ENCODE measurements around the gene CORO1C. TPM values are rescaled to one million over a fixed set of nuclear protein-coding genes. Genes with fewer than 3 reads are reported as not detected.

The CORO1C gene
- total RNA-seq, 1 donor from 2014 or later = 166 TPM

DNA sequence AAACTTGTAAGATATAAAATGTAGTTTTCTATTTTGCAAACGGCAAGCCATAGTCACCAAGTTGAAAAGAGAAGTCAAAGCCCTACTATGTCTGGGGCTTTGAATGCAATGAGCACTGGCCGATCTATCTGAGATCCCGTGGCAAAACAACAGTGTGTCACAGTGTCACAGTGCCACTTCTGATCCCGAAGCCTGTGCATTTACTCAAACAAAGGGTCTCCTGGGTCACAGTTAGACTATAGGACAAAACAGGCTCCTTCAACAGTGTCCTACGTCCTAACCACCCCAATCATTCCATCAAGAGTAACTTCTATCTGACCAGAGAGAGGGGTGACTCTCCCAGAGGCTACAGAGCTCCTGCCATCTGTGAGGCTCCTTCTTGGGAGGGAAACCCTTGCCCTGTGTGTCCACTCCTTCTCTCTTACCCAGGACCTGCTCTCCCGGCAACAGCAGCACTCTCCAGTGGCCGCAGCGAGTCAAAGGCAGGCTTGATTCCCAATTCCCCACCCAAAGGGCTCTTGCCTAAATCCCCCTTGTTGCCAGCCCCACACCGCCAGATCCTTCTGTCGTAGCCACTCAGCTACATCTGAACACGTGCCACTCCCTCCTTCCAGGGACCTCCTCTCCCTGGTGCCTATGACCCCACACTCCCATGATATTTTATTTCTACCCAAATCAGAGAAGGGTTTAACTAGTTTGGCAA, 83.6 kb downstream of the CORO1C start:
- no peak for DNase-seq

DNA sequence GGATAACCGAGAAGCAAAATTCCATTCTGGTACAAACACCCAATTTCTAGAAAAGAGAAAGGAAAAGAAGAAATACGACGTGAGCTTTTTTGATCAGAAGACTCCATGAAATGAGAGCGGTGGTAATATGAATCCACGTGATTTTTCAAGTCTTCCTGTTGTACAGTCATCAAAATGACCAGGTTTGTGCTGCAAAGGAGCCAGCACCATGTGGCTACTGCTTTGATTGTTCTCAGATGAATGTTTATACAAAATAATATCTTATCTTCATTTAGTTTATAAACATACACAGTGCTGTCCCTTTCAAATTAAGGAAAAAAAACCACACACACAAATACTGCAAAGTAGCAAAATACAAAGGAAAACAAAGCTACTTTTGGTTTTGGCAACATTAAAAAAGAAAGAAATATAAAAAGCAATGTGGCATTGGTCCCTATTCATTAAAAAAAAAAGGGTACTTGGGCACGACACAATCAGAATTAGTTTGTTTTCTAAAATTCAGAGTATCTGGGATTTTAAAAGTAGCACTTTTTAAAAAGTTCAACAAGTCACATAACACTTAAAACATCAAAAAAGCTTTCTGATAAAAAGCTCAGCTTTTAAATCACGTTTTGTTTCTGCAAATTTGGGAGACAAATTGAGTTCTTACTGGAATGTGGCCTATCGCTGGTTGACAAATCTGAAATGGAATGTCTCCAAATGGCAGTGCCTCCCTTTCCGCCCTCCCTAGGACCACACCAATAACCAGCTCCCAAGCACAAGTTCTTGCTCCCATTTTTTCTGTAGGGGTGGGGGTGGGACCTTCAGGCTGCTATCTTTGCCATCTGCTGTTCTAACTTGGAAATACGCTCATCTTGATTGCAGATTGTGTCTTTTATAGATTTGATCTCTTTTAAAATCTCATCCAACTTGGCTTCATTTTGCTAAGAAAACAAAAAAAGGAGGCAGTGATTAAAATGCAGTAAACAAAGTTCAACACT, 84.4 kb downstream of the CORO1C start:
- DNase-seq = no peak

DNA sequence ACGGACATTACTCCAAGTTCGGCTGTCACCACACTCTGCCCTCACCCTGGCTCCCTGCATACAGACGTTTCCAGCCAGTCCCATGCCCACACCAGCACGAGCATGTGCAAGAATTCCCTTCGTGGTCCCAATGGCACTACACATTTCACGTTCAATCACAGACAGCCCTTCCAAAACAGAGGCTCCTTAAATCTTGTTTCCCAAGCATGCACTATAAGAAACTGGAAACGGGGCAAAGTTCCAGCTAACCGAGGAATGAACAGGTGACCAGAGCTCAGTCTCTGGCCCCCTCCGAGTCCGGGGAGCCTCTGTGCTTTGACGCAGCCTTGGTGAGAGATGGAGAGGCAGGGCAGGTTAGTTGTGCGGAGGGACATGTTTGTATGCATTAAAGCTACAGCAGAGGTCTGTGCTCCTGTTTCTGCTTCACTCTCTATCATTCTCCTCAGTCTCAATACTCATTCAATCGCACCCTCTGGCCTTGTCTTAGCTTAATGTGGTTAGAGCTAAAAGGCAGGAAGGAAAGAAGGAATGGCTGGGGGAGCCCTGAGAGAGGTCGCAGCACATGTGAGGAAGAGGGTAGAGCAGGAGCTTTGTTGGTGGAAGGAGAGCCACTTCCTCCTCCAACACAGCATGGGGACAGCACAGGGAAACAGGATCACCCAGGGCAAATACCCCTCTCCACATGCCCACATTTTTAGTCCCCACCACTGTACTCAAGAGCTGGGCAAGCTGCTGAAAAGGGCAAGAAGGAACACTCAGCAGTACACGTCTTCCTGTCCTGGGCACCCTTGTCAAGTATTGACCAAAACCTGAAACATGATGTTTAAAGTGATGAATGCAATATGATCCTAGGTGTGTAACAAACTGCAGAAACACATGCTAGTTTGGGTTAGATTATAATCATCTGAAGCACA, 85.4 kb downstream of the CORO1C start:
- DNase-seq = no peak

DNA sequence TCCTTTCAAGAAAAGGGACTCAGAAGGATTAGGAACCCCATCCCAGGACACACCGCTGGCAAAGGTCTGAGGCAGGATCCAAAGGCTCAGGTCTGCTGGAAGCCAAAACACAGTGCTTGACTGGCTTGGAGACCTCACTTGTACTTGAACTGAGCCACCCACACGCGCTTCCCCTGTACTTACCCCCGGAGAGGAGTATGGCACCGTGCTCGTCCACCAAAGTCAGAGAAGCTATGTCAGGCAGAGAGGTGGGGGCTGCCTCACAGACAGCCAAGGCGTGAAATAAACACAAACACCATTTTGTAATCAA, 86.6 kb downstream of the CORO1C start:
- no peak for DNase-seq

DNA sequence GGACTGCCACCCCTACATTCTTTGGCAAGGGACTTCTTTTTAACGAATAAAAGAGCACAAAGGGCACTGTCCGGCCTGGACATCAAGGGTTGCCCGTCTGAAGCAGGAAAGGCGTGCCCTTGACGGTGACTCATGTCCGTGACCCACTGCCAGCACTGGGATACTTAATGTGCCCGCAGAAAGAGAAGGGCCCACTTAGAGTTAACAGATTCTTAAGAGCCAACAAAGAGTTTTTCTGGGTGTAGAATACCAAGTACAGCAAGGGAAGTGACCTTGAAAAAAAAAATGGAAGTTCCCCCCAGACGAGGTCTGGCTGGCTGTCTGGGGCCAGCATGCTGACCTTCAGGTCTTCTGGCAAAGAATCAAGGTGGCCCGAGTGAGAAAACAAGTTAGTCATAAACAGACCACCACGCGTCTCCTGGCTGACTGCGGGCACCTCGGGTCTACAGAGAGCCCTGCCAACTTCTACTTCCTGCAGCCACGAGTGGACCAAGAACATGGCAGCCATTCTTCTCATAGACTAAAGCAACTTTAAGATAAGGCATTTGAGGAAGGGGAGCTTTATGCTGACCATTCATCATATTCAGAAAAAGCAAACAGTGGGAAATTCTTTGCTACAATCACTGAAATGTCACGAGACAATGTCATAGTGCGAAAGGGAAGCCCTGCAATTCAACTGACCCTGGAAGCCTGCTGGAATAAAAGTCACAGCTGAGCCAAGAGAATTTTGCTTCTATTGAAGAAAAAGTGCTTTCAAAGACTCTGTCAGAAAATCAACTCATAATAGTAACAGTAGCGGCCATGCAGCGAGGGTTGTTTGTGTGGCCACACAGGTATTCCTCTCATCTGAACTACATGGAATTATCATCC, 87.1 kb downstream of the CORO1C start:
- no peak for DNase-seq

DNA sequence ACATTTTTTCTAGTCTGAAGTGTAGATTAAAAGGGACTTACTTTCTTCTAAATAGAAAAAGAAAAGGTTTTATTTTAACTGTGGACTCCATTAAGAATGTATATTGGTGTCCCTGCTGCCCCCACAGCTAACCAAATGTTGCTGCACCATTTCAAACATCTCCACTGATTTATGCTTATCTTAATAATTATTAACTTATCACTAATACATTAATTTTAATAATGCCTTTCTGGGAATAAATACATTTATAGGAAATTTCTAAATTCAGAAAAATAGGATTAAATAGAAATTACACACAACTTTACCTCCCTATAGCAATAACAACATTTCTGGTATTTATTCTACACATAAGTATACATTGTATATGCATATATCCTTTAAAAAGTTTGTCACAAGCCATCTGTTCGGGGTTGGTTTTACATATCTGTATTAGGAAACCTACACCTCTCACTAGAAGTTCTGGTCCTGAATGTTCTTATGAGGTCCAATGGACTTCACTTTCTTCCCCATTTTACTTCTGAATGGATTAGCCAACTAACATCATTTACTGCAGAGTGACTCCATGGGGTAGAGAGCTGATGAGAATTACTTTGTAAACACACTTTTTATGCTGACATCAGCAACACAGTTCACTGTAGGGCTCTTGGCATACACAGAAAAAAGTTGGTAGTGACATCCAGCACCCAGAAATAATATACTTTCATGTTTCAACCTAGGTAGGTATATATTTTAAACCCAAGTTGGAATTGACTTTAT, 88.2 kb downstream of the CORO1C start:
- no peak for DNase-seq

DNA sequence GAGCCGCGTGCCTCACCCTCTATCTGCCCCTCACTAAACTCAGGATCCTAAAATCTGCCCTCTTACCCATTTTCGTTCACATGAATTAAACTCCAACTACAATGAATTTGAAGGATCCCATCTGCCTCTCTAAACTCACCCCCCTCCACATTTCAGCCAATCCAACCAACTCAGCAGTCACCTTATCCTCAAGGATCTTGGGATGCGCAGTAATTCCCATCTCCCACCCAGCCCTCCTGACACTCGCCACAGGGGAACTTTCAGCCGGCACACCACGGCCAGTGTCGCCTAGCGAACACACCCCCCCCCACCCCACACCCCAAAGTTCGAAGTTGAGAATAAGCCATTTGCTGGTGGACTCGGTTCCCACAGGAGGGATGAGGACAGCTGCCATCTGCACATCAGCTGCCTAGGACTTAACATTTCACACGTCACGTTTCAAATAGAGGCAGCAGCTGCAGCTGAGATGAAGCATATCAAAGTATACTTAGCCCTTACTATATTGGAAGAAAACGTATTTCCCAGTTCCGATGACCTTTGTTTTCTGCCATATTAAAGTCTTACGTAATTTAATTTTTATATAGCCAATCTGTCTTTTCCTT, 88.9 kb downstream of the CORO1C start:
- DNase-seq = no peak

DNA sequence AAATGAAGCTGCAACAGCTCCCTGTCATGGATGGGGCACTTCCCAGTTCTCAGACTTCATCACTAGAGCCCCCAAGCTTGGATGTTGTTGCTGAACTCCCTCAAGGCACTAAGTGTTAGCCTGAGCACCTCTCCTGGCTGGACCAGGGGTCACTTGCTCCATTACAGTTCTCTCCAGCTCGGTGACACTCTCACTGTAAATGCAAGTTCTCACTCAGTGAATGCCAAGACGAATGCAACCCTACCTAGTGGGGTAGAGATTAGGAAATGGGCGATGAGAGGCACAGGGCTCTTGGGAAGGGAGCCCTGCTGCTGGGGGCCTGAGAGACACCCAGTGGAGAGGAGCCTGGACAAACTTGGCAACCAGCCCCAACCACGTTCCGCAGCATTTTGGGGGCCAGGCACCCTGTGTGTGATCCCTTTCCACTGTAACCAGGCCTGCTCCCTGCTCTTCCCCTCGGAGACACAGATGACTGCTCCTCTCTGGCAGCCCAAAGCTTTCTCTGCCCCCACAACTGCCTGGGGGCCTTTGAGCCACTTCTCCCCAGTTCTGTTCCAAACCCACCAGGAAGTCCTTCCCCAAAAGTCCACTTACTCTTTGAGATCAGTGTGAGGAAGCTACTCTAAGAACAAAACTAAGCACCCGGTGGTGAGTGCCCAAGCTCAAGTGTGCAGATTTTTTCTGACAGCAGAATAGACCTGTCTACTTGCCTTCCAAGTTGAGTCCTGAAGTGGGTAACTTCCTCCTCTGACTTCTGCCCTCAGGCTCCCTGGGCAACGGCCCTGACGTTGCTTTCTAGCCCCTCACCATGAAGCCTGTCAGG, 89.7 kb downstream of the CORO1C start:
- DNase-seq = no peak

DNA sequence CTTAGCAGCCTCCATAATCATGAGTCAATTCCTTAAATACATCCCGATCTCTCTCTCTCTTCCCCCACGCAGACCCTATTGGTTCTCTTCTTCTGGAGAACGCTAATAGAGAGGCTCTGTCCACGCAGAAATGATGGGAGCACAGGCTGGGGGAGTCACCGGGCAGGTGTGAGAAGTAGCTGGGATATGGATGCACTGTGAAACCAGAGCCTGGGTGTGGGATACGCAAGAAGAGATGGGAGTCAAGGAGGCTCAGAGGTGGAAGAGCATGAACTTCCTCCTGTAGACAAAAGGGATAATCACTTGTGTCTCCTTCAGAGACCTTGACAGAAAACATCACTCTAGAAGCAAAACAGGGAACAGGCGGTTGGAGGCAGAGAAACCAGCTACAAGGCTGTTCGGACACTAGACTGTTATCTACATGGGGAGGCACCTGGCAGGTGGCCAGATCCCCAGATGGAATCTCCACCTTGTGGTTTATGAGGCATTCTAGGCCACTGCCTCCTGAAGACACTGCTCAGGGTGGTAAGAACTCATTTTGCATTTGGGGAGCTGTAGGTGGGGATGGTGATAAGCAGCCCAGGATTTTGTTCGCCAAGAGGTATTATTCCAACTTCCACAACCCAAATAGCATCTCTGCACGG, 90.4 kb downstream of the CORO1C start:
- DNase-seq = no peak

DNA sequence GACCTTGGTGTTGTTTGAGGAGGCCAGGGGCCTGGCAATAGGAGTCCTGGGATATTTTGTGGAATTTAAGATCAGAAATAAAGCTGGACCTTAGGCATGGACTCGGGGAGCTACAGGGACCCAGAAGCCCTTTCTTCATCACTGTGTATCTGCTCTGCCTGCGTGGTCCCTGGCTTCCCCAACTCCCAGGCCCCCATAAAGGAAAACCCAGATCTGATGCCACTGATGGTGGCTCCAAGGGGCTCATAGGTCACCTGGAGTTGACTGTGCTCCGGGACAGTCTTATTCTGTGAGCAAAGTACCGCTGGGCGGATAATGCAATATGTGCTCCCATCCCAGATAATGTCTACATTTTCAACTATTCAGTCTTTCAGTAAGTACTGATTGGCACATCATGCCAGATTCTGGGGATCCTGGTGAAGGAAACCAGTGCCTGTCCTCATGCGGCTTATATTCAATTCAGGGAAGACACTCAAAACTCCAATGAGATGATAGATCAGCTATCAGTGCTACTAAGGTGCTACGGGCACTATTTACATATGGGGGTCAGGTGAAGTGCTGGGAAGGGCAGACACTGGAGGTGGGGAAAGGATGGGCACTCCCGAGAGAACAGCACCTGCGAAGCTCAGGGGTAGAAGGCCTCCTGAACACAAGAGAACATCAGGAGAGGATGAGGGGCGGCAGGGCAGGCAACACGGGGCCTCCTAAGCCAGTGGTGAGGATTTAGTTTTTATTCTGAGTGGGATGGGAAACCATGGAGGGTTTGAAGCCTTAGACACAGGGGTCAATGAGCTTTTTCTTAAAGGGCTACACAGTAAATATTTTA, 92.1 kb downstream of the CORO1C start:
- no peak for DNase-seq

DNA sequence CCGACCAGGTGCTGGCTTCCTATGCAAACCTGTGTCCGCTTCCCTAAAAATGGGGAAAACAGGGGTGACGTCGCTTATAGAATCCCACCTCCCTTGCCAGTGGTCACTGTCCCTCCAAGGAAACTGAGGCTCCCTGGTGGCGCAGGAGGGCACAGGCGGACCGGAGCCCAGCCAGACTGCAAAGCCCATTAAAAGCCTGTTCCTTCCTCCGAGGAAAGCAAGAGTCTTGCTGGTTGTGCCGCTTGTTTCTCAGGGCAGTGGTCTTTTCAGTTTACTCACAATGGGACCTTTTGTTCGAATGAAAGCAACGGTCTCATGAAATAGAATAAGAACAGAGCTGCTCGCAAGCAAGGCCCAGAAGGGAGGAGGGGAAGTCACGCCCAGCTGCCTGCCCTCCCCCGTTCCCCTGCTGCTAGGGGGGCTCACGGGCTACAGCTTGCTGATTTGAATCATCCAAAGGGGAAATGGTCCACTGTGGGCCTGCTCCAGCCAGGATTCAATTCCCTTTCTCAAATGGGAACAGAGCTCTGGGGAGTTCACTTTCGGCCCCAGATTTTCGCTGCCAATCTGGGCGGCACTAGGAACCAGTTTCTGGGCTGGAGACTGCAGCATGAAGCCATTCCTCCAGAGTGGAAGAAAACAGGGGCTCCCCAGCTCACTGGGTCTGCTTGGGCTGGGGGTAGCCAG, 93.0 kb downstream of the CORO1C start:
- DNase-seq = peak; percentile 24

DNA sequence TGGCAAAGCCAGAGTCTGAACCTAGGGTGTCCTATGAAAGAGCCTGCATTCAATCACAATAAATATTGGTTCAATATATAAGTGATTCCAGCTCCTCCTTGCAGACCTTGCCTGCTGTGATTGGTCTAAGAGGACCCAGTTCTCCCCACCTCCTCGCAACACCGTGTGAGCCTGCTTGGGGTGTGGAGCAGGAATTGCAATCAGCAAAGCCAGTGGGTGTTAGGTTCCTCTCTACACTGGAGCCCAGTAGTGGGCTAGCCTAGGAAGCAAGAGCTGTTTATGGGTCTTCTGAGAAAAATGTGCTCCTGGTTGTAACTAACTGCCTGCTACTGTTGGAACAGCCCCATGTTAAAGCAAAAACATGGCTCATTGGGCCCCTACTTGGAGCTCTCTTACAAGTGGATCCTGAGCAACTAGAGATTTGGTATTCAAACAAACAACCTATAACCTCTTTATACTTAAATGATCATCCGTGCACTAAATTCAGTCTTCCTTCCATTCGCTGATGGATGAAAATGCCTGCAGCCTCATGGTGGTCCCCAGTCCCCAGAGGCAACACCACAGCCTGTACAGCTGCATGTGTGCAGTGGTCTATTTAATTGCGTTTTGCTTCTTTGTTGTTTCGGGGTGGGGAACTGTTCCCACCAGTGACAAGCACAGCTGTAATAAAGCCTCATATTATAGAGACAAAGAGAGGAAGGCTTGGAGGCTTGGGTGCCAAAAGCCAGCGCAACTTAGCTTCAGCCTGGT, 93.9 kb downstream of the CORO1C start:
- DNase-seq = no peak

DNA sequence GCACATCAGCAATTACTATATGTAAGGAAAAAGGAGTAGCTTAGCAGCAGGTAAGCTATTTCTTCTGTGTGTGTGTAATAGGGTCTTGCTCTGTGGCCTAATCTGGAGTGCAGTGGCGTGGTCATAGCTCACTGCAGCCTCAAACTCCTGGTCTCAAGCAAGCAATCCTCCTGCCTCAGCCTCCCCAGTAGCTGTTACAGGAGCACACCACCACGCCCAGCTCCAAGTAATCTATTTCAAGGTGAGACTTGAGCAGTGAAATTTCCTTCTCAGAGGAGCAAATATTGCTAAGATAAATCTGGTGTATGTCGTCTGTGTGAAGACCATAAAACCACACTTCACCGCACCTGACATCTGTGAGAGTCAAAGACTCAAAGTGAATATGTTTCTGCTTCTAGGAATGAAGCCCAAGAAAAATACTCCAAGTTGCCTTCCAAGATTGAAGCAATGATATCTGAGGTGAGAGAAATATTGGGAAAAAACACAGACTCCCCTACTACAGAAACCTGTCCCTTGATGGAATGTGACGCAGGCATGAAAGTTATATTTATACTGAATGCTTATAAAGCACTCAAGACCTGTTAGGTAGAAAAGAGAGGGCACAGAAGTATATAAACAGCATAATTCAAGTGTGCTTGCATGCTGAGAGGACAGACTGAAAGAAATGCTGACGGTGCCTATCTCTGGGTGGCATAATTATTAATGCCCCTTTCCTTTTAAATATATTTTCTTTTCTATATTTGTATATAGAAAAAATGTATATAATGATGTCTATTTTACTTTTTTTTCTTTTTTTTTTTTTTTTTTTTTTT, 95.1 kb downstream of the CORO1C start:
- no peak for DNase-seq

DNA sequence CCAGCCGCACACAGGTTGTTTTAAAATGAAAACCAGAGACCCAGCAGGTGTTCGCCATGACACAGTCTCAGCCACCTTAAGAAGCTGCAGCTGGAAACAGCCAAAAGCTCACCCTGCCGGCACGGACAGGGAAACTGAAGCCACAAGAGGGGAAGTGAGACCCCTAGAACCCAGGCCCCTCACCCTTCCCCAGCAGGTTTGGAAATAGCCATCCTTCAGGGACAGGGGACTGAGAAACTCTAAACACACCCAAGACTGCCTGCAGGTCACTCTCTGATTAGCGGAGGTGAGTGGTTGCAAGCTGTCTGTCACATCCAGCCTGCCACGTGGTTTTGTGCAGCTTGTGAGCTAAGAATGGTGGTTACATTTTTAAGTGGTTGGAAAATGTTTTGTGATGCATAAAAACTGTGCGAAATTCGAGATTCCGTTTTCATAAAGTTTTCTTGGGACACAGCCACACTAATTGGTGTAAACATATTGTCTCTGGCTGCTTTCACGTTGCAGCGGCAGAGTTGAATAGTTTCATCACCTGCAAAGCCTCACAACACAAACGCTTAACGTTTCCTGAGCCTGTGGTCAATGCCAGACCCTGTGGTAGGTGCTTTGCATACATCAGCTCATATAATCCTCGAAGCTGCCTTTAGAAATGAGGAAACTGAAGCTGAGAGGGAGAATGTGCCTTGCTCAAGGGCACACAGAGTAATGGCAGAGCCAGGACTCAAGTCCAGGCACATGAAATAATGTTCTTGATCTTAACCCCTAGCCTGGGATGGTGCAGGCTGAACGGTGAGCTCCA, 95.9 kb downstream of the CORO1C start:
- no peak for DNase-seq

DNA sequence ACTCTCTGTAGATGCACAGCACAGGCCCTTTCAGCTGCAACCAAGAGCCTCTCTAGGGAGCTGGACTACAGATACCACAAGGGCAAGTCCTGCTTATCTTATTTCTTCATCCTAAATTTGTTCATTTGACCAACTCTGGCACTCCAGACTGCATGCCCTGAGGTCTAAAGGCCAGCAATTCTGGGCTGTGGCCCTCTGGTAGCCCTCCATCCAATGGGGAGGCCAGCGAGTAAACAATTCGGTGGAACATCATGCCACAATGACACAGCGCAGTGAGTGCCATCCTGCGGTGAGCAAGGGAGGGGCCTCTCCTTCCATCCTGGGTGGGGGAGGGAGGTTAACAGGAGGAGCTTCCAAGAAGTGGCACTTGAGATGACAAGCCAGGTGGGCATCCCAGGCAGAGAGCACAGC, 97.0 kb downstream of the CORO1C start:
- DNase-seq = no peak

All from occipital lobe (tissue), 2 donors.